Ishikawa (cell line): ENCODE results near the gene PTBP2.

Experiments
- CEBPB ChIP-seq: IDR thresholded peaks from 2 replicates; pipeline ENCODE4 v1.6.1; 2012
- CREB1 ChIP-seq: IDR thresholded peaks from 2 replicates; pipeline ENCODE4 v1.6.1; 2012; ENCODE audit warnings: low read depth
- EGR1 ChIP-seq: IDR thresholded peaks from 2 replicates; pipeline ENCODE4 v1.6.1; 2012
- EP300 ChIP-seq: IDR thresholded peaks from 2 replicates; pipeline ENCODE4 v1.6.1; 2012; ENCODE audit warnings: borderline replicate concordance
- FOXM1 ChIP-seq: IDR thresholded peaks from 2 replicates; pipeline ENCODE4 v1.6.1; 2012; ENCODE audit warnings: low read depth, borderline replicate concordance
- MAX ChIP-seq: IDR thresholded peaks from 2 replicates; pipeline ENCODE4 v1.6.1; 2012
- RAD21 ChIP-seq: IDR thresholded peaks from 2 replicates; pipeline ENCODE4 v1.6.1; 2012; ENCODE audit warnings: low read depth
- TAF1 ChIP-seq: IDR thresholded peaks from 2 replicates; pipeline ENCODE4 v1.6.1; 2012; ENCODE audit warnings: low read depth, mild to moderate bottlenecking
- TCF12 ChIP-seq: IDR thresholded peaks from 2 replicates; pipeline ENCODE4 v1.6.1; 2012; ENCODE audit warnings: low read depth
- TEAD4 ChIP-seq: IDR thresholded peaks from 2 replicates; pipeline ENCODE4 v1.6.1; 2012
- YY1 ChIP-seq: IDR thresholded peaks from 2 replicates; pipeline ENCODE4 v1.6.1; 2012; ENCODE audit warnings: low read depth
- TF ChIP-seq, protein P1 (sequence below): IDR thresholded peaks from 2 replicates; pipeline ENCODE4 v1.6.1; 2012; ENCODE audit warnings: low read depth, mild to moderate bottlenecking
- TF ChIP-seq, protein P2 (sequence below): IDR thresholded peaks from 2 replicates; pipeline ENCODE4 v1.6.1; 2012

DNA sequence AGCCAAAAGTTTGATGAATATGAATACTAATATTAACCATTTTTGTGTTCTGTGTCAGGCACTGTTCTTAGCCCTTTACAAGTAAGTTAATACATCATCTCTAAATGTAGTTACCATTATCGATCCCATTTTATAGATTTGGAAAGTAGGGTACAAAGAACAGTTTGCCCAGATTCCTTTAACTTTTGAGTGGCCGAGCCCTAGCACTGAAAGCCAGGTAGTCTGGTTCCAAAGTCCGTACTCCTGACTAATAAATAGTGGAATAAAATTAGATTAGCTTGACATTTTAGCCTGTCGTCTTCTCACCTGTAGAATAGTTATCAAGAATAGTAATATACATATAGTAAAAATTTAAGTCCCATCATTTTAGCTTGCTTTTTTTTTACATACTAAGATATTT, 70.6 kb downstream of the PTBP2 start:
- TF ChIP-seq CREB1, result no peak
- TF ChIP-seq EP300, result no peak
- TF ChIP-seq, protein P1, sequence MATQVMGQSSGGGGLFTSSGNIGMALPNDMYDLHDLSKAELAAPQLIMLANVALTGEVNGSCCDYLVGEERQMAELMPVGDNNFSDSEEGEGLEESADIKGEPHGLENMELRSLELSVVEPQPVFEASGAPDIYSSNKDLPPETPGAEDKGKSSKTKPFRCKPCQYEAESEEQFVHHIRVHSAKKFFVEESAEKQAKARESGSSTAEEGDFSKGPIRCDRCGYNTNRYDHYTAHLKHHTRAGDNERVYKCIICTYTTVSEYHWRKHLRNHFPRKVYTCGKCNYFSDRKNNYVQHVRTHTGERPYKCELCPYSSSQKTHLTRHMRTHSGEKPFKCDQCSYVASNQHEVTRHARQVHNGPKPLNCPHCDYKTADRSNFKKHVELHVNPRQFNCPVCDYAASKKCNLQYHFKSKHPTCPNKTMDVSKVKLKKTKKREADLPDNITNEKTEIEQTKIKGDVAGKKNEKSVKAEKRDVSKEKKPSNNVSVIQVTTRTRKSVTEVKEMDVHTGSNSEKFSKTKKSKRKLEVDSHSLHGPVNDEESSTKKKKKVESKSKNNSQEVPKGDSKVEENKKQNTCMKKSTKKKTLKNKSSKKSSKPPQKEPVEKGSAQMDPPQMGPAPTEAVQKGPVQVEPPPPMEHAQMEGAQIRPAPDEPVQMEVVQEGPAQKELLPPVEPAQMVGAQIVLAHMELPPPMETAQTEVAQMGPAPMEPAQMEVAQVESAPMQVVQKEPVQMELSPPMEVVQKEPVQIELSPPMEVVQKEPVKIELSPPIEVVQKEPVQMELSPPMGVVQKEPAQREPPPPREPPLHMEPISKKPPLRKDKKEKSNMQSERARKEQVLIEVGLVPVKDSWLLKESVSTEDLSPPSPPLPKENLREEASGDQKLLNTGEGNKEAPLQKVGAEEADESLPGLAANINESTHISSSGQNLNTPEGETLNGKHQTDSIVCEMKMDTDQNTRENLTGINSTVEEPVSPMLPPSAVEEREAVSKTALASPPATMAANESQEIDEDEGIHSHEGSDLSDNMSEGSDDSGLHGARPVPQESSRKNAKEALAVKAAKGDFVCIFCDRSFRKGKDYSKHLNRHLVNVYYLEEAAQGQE, result no peak
- no peak for TF ChIP-seq TEAD4
- no peak for TF ChIP-seq TCF12
- TF ChIP-seq RAD21, result no peak
- TF ChIP-seq TAF1, result no peak
- no peak for TF ChIP-seq YY1
- no peak for TF ChIP-seq EGR1
- TF ChIP-seq MAX, result no peak
- TF ChIP-seq, protein P2, sequence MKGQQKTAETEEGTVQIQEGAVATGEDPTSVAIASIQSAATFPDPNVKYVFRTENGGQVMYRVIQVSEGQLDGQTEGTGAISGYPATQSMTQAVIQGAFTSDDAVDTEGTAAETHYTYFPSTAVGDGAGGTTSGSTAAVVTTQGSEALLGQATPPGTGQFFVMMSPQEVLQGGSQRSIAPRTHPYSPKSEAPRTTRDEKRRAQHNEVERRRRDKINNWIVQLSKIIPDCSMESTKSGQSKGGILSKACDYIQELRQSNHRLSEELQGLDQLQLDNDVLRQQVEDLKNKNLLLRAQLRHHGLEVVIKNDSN, result no peak
- no peak for TF ChIP-seq CEBPB
- TF ChIP-seq FOXM1, result no peak
